ENCODE data around the gene STARD13. TPM values are rescaled to one million over a fixed set of nuclear protein-coding genes. Genes with fewer than 3 reads are reported as not detected.

The STARD13 gene
- total RNA-seq, 4 donors from 2014 or later, result 9.5 to 33.9 (median 30.3) TPM

DNA sequence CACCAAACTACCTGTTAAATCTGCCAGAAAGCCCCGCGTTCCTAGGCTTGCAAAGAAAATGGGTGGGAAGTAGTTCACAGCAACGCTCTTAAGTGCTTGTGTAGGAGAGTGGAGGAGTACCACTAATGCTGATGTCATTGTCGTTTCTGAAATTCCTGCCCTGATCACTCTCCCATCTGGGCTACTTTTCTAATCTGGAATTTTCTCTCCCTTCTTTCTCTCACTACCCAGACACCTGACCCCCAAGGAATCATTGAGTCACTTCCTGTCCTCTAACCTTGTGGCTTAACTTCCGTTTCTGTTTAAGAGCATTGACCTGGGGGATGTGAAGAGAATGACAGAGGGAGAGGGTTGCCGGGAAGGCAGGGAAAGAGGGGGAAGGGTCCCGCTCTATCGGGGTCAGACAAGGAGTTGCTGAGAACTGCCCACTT is 98.7 kb downstream of the STARD13 start:
- H3K9me3 ChIP-seq, result no peaks in the 10 kb centered on the region
- TF ChIP-seq, protein P1, sequence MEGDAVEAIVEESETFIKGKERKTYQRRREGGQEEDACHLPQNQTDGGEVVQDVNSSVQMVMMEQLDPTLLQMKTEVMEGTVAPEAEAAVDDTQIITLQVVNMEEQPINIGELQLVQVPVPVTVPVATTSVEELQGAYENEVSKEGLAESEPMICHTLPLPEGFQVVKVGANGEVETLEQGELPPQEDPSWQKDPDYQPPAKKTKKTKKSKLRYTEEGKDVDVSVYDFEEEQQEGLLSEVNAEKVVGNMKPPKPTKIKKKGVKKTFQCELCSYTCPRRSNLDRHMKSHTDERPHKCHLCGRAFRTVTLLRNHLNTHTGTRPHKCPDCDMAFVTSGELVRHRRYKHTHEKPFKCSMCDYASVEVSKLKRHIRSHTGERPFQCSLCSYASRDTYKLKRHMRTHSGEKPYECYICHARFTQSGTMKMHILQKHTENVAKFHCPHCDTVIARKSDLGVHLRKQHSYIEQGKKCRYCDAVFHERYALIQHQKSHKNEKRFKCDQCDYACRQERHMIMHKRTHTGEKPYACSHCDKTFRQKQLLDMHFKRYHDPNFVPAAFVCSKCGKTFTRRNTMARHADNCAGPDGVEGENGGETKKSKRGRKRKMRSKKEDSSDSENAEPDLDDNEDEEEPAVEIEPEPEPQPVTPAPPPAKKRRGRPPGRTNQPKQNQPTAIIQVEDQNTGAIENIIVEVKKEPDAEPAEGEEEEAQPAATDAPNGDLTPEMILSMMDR (IDR thresholded peaks at IDR 0.05), result no peak
- TF ChIP-seq POLR2A (IDR thresholded peaks at IDR 0.05), result no peak
- no peak for DNase-seq
- H3K36me3 ChIP-seq, result no peaks in the 10 kb centered on the region
- peaks cover 0 to 15% (median 0%) of the 10 kb centered on the region in 4 donors for H3K4me1 ChIP-seq
- no peak overlapping the region for H3K4me3 ChIP-seq
- H3K27ac ChIP-seq, result peak overlapping the region in 2 of 4 donors; percentile 7 to 50
- H3K27me3 ChIP-seq, result no peaks in the 10 kb centered on the region

DNA sequence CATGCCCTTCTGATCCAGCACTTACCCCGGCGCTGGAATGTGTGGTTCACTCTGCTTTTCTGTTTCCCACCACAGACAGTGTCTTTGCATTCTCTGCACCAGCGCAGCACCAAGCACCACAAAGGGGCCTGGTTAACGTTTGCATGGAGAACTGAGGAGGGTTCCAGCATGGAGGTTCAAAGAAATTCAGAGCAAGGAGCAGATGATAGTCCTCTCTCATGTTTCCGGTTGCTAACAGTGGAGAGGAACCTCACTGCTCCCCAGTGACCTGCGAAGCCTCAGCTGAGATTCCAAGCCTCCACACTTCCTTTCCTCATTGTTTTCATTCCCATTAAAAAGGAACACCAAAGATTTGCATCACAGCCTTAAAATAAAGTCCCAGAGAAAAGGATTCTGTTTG is 99.7 kb downstream of the STARD13 start:
- Histone ChIP-seq H3K9me3 (no peaks in the 10 kb centered on the region), H3K27ac (peak overlapping the region in 1 of 4 donors; percentile 50), H3K4me3 (no peak overlapping the region), H3K27me3 (no peaks in the 10 kb centered on the region), H3K36me3 (no peaks in the 10 kb centered on the region), H3K4me1 (peaks cover 0 to 13% (median 0%) of the 10 kb centered on the region in 4 donors)
- no peak for DNase-seq
- TF ChIP-seq, protein P1 (IDR thresholded peaks at IDR 0.05), result no peak
- TF ChIP-seq POLR2A (IDR thresholded peaks at IDR 0.05), result no peak

- TF ChIP-seq POLR2A (IDR thresholded peaks at IDR 0.05), result no peak
- Histone ChIP-seq H3K9me3 (no peaks in the 10 kb centered on the region), H3K4me1 (peaks cover 0 to 11% (median 0%) of the 10 kb centered on the region in 4 donors), H3K36me3 (no peaks in the 10 kb centered on the region), H3K27me3 (no peaks in the 10 kb centered on the region), H3K27ac (peak overlapping the region in 1 of 4 donors; percentile 23), H3K4me3 (no peak overlapping the region)
- DNase-seq, result no peak
Measured at GRCh38 chr13:33184530-33184929, 101.0 kb downstream of the STARD13 start.

- Histone ChIP-seq H3K27ac (peak overlapping the region in 1 of 4 donors; percentile 23), H3K27me3 (no peaks in the 10 kb centered on the region), H3K4me1 (peaks cover 0 to 11% (median 0%) of the 10 kb centered on the region in 4 donors), H3K4me3 (no peak overlapping the region), H3K36me3 (no peaks in the 10 kb centered on the region), H3K9me3 (no peaks in the 10 kb centered on the region)
- TF ChIP-seq, protein P1 (IDR thresholded peaks at IDR 0.05), result no peak
- no peak for TF ChIP-seq POLR2A (IDR thresholded peaks at IDR 0.05)
- no peak for DNase-seq
Measured at GRCh38 chr13:33184112-33184490, 101.5 kb downstream of the STARD13 start.

GRCh38 chr13:33183431-33184111 is 102.0 kb downstream of the STARD13 start:
- no peak for DNase-seq
- H3K9me3 ChIP-seq, result no peaks in the 10 kb centered on the region
- H3K27ac ChIP-seq, result peak overlapping the region in 1 of 4 donors; percentile 23
- no peak overlapping the region for H3K4me3 ChIP-seq
- no peaks in the 10 kb centered on the region for H3K36me3 ChIP-seq
- no peaks in the 10 kb centered on the region for H3K27me3 ChIP-seq
- H3K4me1 ChIP-seq, result peaks cover 0 to 11% (median 0%) of the 10 kb centered on the region in 4 donors
- TF ChIP-seq, protein P1 (IDR thresholded peaks at IDR 0.05), result no peak

GRCh38 chr13:33182729-33183128 is 102.8 kb downstream of the STARD13 start:
- no peaks in the 10 kb centered on the region for H3K36me3 ChIP-seq
- H3K9me3 ChIP-seq, result no peaks in the 10 kb centered on the region
- TF ChIP-seq POLR2A (IDR thresholded peaks at IDR 0.05), result no peak
- TF ChIP-seq, protein P1 (IDR thresholded peaks at IDR 0.05), result no peak
- no peaks in the 10 kb centered on the region for H3K27me3 ChIP-seq
- peaks cover 0 to 11% (median 0%) of the 10 kb centered on the region in 4 donors for H3K4me1 ChIP-seq
- DNase-seq, result no peak
- H3K4me3 ChIP-seq, result no peak overlapping the region
- peak overlapping the region in 1 of 4 donors; percentile 23 for H3K27ac ChIP-seq
